HG03196 (cell line): Measurements from ENCODE around the gene ST6GALNAC3.
"Not testable (repeated sequence)": the region's sequence is repeated elsewhere in the genome, so short reads cannot be mapped to it uniquely, and the experiment has no call there.

ENCODE experiments used
- ATAC-seq: cut with Tn5 transposase; IDR thresholded peaks from one replicate; pipeline ENCODE4 v1.9.1; 2021; ENCODE audit not compliant: unreplicated experiment

The ST6GALNAC3 gene

DNA sequence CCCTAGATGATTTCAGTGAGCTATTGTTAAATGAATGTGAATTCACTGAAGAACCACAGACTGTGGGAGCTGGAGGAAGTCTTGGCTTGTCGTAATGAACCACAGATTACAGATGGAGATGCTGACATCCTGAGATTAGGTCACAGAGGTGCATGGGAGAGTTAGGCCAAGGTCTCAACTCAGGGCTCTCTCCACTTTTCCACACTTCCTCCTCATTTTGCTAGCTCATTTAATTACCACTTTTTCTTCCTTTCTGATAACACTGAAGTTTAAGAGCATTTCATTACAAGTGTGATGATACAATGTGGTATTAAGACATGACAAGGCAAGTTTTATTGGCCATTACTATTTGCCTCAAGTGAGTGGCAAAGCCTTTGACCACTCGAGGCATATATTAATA lies 30.8 kb downstream of the ST6GALNAC3 start:
- no peak for ATAC-seq

DNA sequence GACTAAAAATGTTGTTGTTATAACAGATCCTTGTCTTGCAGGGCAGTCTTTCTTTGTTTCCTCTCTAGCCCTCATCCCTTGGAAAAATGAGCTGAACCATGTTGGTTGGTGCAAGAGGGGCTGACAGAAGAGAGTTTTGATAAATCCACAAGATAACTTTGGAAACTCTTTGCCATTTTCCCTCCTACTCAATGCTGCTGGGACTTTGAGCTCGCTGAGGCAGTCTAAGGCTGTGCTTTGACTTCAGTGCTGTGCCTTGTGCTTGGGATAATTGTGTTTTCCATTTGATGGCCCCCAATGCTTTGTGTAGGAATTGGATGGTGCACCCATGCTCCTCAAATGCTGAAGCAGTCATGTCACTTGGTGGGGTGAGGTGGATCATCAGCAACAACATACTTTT lies 31.7 kb downstream of the ST6GALNAC3 start:
- no peak for ATAC-seq

DNA sequence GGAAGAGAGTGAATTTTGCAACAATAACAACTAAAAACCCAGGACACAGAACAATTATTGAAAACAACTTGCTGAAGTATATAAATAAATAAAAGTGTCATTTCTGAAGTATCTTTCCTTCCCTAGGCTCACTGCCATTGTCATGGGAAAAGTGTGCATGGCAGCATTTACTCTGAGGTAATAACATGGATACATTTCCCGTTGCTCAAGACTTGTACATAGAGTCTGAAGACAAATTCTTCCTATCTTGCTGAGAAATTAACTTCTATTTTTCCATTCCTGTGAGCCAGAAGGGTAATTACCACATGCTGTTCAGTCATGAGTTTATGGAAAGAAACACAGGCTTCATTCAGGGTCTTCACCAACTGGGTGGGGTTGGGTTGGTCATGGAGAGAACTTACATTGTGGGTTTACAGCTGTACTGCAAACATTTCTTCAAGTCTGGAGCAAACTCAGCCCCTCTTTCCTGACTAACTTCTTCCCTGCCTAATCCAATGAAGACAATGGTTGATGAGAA lies 32.2 kb downstream of the ST6GALNAC3 start:
- ATAC-seq, result no peak

DNA sequence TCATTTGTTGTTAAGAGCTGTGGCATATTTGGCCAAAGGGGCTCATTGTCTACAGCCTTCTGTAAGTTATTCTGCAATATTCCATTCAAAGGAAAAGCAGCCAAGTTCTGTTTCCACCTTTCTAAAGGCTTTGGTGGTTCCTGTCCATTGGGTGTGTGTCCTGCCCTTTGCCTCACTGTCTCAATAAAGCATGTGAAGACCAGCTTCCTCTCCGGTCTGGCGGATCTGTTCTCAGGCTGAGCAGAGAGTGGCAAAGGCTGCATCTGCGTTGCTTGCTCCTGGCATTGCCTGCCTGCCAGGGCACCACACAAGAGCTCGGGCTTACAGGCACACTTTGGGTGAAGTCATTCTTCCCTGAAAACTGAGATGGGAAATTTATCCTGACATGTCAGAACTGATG lies 34.9 kb downstream of the ST6GALNAC3 start:
- no peak for ATAC-seq

DNA sequence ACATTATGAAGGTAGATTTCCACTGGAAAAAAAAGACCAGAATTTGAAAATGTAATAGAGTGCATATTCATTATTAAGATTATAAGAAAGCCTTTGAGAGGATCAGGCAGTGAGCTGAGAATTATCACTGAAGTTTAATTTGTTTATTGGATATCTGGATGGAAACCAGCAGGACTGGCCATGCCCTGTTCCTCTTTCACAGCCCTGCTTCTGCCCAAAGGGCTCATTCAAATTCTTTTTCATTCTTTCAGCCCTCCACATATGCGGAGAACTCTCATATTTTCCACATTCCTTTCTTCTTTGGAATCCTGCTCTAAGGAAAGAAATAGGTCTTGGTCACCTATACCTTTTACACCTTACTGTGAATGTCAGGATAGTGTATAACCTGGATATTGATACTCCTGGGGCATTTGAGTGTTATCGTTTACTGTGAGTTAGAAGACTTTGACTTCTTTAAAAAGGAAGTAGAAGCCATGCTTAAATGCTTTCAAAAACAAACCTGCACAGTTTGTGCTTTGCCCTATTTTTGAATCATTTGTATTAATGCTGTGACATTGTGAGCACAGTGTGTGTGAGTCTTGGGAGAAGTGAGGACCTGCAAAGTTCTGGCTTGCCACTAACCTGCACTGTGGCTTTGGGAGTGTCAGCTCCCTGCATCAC lies 35.5 kb downstream of the ST6GALNAC3 start:
- ATAC-seq, result no peak

DNA sequence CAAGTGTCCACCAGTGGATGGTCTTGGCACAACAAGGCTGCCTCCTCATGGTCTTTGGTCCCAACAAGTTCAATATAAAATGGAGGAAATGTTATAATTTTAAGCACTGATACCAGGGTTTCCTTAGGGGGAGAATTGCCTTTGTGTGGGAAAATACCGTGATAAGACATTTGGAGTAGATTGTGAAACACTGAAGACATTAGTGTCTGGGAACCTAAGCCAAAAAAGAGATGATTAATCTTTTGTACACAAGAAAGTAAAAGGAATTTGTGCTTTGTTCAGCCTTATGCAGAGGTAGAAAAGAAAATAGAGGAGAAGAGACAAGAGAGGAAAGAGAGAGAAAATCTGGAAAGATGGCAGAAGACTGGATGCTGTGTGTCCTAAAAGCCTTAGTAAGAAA lies 36.1 kb downstream of the ST6GALNAC3 start:
- ATAC-seq, result no peak

DNA sequence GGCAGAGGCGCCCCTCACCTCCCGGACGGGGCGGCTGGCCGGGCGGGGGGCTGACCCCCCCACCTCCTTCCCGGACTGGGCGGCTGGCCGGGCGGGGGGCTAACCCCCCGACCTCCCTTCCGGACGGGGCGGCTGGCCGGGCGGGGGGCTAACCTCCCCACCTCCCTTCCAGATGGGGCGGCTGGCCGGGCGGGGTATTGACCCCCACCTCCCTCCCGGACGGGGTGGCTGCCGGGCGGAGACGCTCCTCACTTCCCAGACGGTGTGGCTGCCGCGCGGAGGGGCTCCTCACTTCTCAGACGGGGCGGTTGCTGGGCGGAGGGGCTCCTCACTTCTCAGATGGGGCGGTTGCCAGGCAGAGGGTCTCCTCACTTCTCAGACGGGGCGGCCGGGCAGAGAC lies 37.8 kb downstream of the ST6GALNAC3 start:
- not testable (repeated sequence) for ATAC-seq

DNA sequence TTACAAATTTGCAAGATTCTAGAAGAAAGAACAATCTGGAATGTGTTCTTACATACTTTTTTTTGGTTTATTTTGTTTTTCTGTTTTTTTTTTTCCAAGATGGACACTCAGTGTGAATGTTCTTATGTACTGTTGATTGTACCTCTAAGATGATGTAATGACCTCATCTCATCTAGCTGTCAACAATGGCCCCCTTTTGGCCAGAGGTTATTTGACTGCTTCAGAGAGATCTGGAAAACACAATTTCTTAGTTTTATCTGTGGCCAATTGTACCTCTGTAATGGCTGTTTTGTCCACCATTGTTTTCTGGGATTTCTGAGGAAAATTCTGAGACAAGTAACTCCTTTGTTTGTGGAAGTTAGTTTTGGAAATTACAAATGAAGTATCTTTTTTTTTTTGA lies 38.9 kb downstream of the ST6GALNAC3 start:
- no peak for ATAC-seq

DNA sequence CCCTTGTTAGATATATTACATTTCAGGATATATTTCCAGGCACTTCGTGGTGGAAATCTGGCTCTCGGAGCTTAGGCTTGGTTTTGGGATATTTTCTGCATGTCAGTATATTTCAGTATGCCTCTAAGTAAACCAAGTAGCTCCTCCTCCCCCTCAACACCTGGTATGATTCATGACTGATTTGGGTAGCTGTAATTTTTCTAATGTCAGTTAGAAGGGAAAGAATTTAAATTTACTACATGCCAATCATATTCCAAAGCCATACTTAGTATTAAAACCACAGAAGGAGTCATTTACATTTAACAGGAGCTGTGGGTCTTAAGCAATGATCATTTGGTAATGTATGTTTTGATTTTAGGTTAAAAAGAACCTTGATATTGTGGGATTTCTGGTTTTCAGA lies 40.6 kb downstream of the ST6GALNAC3 start:
- no peak for ATAC-seq

DNA sequence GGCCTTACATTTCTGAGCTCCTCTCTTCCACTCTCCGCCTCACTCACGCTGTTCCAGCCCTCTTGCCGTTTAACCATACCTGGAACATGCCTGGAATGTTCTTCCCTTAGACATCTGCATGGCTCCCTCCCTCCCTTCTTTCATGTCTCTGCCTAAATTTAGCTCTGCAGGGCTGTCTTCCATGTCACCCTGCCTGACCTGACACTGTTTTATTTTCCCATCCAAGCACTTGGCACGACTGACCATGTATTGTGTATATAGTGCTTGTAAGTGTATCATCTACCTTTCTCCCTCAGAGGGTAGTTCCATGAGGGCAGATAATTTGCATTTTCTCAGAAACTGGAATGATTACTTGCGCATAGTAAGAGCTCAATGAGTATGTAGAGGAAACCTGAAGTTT lies 47.3 kb downstream of the ST6GALNAC3 start:
- no peak for ATAC-seq

DNA sequence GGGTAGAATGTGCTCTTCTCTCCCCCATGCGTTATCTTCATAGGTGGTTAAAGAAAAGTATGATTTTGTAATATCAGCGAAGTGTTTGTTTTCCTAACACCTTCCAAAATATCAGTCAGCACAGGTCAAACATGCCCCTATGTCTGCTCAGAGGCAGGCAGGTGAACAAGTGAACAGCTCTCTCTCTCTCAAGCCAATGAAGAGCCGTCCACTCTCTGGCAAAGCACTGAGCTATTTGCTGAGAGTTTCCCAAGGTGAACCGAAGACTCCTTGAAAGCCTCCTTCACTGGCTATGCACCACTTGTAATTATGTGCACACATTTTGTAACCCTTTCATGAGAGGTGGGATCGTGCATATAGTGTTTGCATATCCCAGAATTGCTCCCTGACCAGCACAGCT lies 47.7 kb downstream of the ST6GALNAC3 start:
- no peak for ATAC-seq

DNA sequence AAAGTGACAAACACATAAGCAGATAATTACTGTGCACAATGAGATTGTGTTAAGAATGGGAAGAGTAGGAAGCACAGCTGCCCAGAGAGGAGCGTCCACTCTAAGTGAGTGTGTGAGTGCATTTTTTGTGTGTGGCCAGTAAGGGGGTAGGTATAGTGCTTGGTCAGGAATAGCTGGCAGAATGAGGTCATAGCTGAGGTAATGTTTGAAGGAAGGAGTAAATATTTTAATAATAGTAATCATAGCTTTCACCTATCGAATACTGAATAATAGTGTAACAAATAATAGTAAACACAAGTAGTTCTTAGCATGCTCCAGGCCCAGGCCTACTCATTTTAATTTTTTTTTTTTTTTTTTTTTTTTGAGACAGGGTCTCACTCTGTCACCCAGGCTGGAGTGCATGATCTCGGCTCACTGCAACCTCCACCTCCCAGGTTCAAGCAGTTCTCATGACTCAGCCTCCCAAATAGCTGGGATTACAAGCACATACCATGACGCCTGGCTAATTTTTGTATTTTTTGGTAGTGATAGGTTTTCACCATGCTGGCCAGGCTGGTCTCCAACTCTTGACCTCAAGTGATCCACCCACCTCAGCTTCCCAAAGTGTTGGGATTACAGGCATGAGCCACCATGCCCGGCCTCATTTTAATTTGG lies 49.0 kb downstream of the ST6GALNAC3 start:
- ATAC-seq, result not testable (repeated sequence)

DNA sequence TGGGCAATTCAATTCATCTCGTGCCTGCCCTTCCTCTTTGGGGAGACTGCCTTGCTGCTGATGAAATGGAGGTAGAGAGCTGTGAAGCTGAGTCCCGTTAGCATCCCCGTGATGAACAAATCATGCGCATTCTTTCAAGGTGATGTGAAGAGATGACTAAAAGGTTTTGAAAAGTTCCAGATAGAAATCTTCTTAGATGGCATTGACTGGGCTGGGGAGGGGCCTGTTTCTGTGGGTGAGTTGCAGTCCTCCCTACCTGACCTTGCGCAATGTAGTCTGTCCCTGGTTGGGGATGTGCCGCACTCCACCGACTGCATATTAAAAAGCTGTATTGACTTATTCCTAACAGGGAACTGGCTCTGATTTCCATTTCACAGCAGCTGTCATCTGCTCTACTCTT lies 49.6 kb downstream of the ST6GALNAC3 start:
- no peak for ATAC-seq

DNA sequence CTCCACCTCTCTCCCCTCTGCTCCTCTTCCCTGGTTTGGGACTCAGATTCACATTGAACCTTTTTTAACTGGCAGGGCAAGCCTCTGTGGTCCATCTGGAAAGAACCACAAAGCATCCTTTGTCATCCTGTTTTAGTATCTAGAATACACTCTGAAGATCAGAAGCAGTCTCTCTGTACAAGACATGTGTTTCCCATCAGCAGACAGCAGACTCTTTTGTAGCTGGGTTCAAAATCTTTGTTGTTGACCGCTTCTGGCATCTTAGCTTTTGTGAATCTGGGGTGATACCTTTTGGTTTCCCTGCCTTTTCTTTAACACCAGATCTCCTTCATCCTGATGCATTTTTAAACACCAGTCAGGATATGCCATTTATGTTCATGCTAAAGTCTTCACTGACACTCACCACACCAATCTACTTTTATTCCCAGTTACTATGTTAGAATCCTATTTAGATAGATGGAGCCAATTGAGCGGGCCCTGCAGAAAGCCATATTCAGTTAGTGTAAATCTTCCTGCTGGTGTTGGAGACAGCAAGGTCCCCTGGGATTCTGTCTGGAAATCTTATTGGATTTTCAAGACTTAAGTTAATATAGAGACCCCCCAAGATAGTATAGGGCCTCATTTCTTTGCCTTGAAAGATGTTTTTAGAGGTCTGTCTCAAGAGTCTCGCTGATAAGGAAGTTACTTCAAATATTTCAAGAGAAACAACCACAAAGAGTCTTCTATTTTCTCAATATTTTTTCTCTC lies 51.1 kb downstream of the ST6GALNAC3 start:
- no peak for ATAC-seq

DNA sequence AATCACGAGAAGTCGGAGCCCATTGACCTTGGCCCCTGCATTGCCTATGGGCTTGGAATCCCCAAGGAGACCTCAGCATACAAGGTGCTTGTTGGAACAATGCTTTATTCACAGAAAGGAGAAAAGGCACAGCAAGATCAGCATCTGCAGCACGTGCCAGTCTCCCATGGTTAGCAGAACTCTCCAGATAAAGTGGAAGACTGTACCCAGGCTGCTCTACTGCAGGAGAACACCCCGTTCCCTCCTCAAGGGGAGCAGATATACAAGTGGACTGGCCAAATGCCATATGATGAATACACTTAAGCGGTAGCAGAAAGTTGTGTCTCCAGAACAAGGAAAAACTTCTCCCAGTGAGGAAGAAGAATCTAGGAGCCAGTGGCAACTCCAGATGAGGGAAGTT lies 53.5 kb downstream of the ST6GALNAC3 start:
- no peak for ATAC-seq

DNA sequence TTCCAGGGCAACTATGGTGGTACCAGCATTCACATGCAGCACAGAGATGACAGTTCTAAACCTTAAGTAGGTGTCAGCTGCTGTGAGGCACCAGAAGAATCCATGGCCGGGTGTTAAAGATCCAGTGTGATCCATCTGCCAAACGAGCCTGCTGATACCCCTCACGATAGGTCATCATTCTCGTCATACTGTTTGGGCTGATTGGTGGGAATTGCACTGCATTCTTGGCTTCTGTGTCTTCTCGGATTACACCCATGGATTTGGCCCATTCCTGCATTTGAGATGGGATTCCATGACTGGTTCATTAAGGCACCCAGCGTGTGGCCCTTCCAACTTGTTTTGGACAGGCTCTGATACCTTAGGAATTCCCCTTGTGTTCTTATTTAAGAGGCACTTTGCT lies 55.2 kb downstream of the ST6GALNAC3 start:
- ATAC-seq, result no peak

DNA sequence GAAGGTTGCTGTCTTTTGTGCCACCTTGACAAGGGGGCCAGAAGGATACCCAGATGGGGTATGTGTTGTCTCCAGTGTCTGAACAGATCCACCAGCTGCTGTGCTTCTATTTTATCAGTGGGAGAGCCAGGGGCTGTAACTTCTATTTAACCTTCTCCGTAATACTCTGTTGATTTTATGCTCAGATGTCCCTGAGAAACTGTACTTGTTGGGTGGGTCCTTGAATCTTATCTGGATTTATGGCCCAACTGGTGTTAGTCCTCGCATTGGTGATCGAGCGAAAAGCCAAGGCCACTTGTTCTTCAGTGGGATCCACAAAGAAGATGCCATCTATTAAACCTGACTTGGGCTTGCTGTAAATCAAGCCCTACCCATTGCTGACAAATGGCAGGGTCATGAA lies 56.4 kb downstream of the ST6GALNAC3 start:
- ATAC-seq, result no peak

DNA sequence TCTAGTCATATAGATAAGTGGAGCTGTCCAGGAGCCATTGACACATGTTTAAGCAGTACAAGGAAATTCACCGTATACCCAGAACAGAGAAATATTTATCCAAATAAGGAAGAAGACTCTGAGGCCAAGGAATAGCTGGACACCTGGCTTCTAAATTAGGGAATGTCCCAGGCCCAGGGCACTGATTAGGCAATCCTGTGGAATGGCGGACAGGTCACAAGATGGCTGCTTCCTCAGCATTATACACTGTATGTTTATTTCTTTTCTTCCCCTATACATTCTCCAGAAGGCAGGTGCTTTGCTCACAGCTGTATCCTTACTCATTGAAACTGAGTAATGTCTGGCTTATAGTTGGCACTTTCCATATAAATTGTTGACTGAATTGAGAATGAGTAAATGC lies 59.4 kb downstream of the ST6GALNAC3 start:
- ATAC-seq, result no peak

DNA sequence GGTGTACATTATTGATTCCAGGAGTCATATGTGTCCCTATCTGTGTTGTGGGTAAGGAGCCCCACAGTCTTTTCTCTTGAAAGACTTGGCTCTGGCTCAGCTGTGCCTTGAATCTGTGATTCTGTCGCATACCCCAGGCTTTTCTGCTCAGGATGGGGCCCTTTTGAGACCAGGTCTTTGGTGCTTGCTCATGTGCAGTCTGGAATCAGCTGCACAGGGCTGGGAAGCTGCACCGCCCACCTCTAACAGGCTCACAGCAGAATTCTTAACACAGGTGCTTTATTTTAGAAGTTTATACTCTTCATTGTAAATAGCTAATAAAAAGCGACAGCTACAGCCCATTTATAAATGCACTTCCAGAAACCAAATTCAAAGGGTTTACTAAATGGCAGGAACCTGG lies 61.3 kb downstream of the ST6GALNAC3 start:
- ATAC-seq, result no peak

DNA sequence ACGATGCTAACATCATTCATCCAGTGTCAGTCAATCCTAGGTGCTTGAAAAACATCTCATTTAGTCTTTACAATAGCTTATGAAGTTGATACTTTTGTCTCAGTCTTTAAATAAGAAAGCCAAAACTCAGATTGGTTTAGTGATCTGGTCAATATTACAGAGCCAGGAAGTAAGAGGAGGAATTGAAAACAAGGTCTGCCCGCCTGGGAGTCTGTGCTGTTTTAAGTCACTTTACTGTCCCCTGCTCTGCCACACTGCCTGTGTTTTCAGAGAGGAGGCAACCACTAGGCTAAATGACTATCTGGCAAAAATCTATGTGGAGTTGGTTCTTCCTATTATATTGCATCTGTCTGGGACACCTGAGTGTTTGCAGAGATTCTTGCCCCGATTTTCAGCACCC lies 62.3 kb downstream of the ST6GALNAC3 start:
- no peak for ATAC-seq

DNA sequence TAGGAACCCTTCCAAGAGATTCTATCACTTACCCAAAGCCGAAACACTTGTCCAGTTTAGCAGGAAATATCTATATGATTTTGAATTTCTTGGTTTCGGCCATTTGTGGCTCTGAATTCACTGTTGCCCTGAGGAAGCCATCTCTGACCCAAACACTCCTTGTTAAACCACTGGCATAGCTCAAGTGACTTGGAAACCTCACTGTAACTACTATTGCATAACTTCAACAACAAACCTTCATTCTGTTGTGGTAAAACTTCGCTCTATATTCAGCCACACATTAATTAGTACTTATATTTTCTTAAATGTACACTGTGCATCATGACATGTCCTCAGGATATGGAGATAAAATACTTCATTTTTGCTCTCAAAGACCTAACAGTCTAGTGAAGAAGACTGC lies 63.2 kb downstream of the ST6GALNAC3 start:
- no peak for ATAC-seq

DNA sequence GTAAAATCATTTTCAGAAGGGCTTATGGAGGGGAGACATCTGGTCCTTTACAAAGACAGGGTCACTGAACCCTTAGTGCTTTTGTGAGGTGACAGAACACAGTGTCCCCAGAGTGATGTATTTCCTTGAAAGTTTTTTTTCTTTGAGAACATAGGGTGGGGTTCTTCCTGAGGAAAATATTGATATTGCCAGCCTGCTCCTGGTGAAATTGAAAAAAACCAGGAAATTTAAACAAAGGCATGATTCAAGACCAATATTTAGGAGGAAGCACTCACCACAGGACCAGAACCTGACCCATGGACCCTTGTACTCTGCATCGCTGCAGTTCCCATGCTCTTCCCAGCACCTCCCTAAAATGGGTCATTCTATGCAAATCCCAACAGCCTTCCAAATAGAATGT lies 63.7 kb downstream of the ST6GALNAC3 start:
- no peak for ATAC-seq
